ENCODE measurements around the gene RPS6KA1. TPM values are rescaled to one million over a fixed set of nuclear protein-coding genes. Genes with fewer than 3 reads are reported as not detected.
"Not testable (repeated sequence)": the region's sequence is repeated elsewhere in the genome, so short reads cannot be mapped to it uniquely, and the experiment has no call there.

RPS6KA1 gene
- total RNA-seq, 4 donors from 2014 or later, result 11.4 to 46.1 (median 28.1) TPM

- ATAC-seq (ENCODE audit: low FRiP score) (no peak), DNase-seq (ENCODE audit: low spot score) (no peak)
- no peak for TF ChIP-seq CTCF (IDR thresholded peaks at IDR 0.05)
Observed at GRCh38 chr1:26585471-26585870, 55.9 kb downstream of the RPS6KA1 start.

GRCh38 chr1:26593385-26593784, 63.8 kb downstream of the RPS6KA1 start:
- ATAC-seq (ENCODE audit: low FRiP score), result no peak
- no peak for TF ChIP-seq CTCF (IDR thresholded peaks at IDR 0.05)
- no peak for DNase-seq (ENCODE audit: low spot score)

- not testable (repeated sequence) for ATAC-seq (ENCODE audit: low FRiP score); DNase-seq (ENCODE audit: low spot score)
Observed at GRCh38 chr1:26594593-26594992, 65.0 kb downstream of the RPS6KA1 start.

GRCh38 chr1:26597629-26598039, 68.1 kb downstream of the RPS6KA1 start:
- no peak for DNase-seq (ENCODE audit: low spot score)
- TF ChIP-seq CTCF (IDR thresholded peaks at IDR 0.05), result peak in 1 of 3 donors; percentile 40
- no peak for ATAC-seq (ENCODE audit: low FRiP score)

- no peak for ATAC-seq (ENCODE audit: low FRiP score)
- DNase-seq (ENCODE audit: low spot score), result no peak
- no peak for TF ChIP-seq CTCF (IDR thresholded peaks at IDR 0.05)
Observed at GRCh38 chr1:26598890-26599289, 69.3 kb downstream of the RPS6KA1 start.

GRCh38 chr1:26602378-26602959, 72.9 kb downstream of the RPS6KA1 start:
- ATAC-seq (ENCODE audit: low FRiP score) (no peak), DNase-seq (ENCODE audit: low spot score) (no peak)
- peak in 2 of 3 donors; percentile 71 to 76 for TF ChIP-seq CTCF (IDR thresholded peaks at IDR 0.05)

- DNase-seq (ENCODE audit: low spot score) (no peak), ATAC-seq (ENCODE audit: low FRiP score) (peak; percentile 64)
- TF ChIP-seq CTCF (IDR thresholded peaks at IDR 0.05), result no peak
Observed at GRCh38 chr1:26603856-26604255, 74.3 kb downstream of the RPS6KA1 start.

All from omental fat pad (tissue), 4 donors.